Hepatocyte (in vitro differentiated cells): ENCODE measurements around the gene XRCC4.

ENCODE experiments used
- EZH2 ChIP-seq: fragments of 200-600 bp; sonication (generic); IDR thresholded peaks from 2 replicates; pipeline ENCODE4 v1.6.1; 2016; ENCODE audit warnings: antibody characterized with exemption, mild to moderate bottlenecking, borderline replicate concordance
- EZH2phosphoT487 ChIP-seq: fragments of 200-600 bp; sonication (generic); IDR thresholded peaks from one replicate; pipeline ENCODE4 v1.6.1; 2018; ENCODE audit warnings: antibody characterized with exemption, mild to moderate bottlenecking, low read depth, moderate library complexity; ENCODE audit not compliant: unreplicated experiment, severe bottlenecking
- TF ChIP-seq, protein P1 (sequence below): fragments of 200-600 bp; sonication (generic); IDR thresholded peaks from 2 replicates; pipeline ENCODE4 v1.5.1; 2016; ENCODE audit warnings: antibody characterized with exemption, mild to moderate bottlenecking; ENCODE audit not compliant: poor library complexity

- TF ChIP-seq, protein P1, sequence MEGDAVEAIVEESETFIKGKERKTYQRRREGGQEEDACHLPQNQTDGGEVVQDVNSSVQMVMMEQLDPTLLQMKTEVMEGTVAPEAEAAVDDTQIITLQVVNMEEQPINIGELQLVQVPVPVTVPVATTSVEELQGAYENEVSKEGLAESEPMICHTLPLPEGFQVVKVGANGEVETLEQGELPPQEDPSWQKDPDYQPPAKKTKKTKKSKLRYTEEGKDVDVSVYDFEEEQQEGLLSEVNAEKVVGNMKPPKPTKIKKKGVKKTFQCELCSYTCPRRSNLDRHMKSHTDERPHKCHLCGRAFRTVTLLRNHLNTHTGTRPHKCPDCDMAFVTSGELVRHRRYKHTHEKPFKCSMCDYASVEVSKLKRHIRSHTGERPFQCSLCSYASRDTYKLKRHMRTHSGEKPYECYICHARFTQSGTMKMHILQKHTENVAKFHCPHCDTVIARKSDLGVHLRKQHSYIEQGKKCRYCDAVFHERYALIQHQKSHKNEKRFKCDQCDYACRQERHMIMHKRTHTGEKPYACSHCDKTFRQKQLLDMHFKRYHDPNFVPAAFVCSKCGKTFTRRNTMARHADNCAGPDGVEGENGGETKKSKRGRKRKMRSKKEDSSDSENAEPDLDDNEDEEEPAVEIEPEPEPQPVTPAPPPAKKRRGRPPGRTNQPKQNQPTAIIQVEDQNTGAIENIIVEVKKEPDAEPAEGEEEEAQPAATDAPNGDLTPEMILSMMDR, result no peak
- TF ChIP-seq EZH2phosphoT487 (no peak), EZH2 (no peak)
Observed at GRCh38 chr5:83199126-83199525, 121.8 kb downstream of the XRCC4 start.
